ENCODE data around the gene GPRIN2.

- TF ChIP-seq POLR2A (IDR thresholded peaks at IDR 0.05) (no peak), CTCF (IDR thresholded peaks at IDR 0.05) (no peak), POLR2AphosphoS5 (IDR thresholded peaks at IDR 0.05) (no peak)
Observed at GRCh38 chr10:46558122-46558391, 1.6 kb upstream of the GPRIN2 start.
